ENCODE results near the gene GPRC5A.

DNA sequence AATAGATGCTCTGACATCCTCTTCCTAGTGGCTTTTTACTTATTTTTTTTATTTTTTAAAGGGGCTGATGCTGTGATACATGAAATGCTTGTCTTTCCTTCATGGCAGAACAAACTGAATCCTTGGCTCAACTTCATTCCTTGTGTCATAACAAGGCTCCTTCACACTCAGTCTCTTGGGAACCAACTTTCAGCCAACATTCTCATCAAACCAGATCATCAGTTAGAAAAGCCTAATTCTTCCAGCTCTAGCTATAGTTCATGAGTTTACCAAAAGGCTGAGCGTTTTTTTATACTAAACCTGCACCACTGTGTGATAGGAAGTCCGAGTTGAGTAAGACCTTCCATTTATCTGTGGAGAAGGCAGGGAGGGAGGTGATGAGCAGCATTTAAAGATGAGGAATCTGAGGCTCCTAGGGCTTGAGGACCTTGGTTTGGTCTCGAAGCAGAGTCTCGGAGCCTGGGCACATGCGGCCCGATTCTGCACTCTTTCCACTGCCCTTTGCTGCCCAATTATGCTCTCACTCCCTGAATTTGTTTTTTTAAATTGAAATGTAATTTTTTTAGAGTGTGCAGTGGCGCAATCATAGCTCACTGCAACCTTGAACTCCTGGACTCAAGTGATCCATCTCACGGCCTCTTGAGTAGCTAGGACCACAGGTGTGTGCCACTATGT, 52.4 kb downstream of the GPRC5A start:
- TF ChIP-seq, protein P1, sequence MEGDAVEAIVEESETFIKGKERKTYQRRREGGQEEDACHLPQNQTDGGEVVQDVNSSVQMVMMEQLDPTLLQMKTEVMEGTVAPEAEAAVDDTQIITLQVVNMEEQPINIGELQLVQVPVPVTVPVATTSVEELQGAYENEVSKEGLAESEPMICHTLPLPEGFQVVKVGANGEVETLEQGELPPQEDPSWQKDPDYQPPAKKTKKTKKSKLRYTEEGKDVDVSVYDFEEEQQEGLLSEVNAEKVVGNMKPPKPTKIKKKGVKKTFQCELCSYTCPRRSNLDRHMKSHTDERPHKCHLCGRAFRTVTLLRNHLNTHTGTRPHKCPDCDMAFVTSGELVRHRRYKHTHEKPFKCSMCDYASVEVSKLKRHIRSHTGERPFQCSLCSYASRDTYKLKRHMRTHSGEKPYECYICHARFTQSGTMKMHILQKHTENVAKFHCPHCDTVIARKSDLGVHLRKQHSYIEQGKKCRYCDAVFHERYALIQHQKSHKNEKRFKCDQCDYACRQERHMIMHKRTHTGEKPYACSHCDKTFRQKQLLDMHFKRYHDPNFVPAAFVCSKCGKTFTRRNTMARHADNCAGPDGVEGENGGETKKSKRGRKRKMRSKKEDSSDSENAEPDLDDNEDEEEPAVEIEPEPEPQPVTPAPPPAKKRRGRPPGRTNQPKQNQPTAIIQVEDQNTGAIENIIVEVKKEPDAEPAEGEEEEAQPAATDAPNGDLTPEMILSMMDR (IDR thresholded peaks at IDR 0.05; ENCODE audit: low read length) = no peak
- TF ChIP-seq EZH2phosphoT487 (IDR thresholded peaks at IDR 0.05; ENCODE audit: low read length) = no peak

Measured in MM.1S (cell line).